OCI-LY1 (cell line): ENCODE measurements around the gene CREBRF.

Experiments
- H2AFZ ChIP-seq: fragments of 200-600 bp; sonication (generic), shearing (Covaris generic); 2 replicates; pipeline ENCODE4 v1.6.0; 2014; ENCODE audit warnings: antibody characterized with exemption, mild to moderate bottlenecking, low read length
- H3F3A ChIP-seq: fragments of 200-600 bp; sonication (generic), shearing (Covaris generic); 2 replicates; pipeline ENCODE4 v1.6.0; 2014; ENCODE audit warnings: mild to moderate bottlenecking, antibody characterized with exemption, low read length, moderate library complexity; ENCODE audit not compliant: insufficient read depth
- H3K27ac ChIP-seq: fragments of 200-600 bp; sonication (generic); 2 replicates; pipeline ENCODE4 v1.5.1; 2014; ENCODE audit warnings: low read length, mixed run types, mild to moderate bottlenecking, low read depth; ENCODE audit not compliant: poor library complexity, severe bottlenecking
- H3K27me3 ChIP-seq: fragments of 200-600 bp; sonication (generic); 2 replicates; pipeline ENCODE4 v1.6.0; 2014; ENCODE audit warnings: antibody characterized with exemption, mild to moderate bottlenecking, low read length, moderate library complexity; ENCODE audit not compliant: insufficient read depth
- H3K36me3 ChIP-seq: fragments of 200-600 bp; sonication (generic); 2 replicates; pipeline ENCODE4 v1.6.1; 2014; ENCODE audit warnings: mild to moderate bottlenecking, antibody characterized with exemption, low read length, moderate library complexity, mixed read lengths; ENCODE audit not compliant: insufficient read depth
- H3K4me1 ChIP-seq: fragments of 200-600 bp; sonication (generic); 2 replicates; pipeline ENCODE4 v1.5.1; 2014; ENCODE audit warnings: mild to moderate bottlenecking, low read length, moderate library complexity; ENCODE audit not compliant: insufficient read depth, severe bottlenecking
- H3K4me2 ChIP-seq: fragments of 200-600 bp; sonication (generic), shearing (Covaris generic); 2 replicates; pipeline ENCODE4 v1.6.1; 2014; ENCODE audit warnings: low read length
- H3K4me3 ChIP-seq: fragments of 200-600 bp; sonication (generic); 2 replicates; pipeline ENCODE4 v1.5.1; 2014; ENCODE audit warnings: low read length, low read depth, mild to moderate bottlenecking, mixed read lengths; ENCODE audit not compliant: poor library complexity, severe bottlenecking
- H3K79me2 ChIP-seq: fragments of 200-600 bp; shearing (Covaris generic); 2 replicates; pipeline ENCODE4 v1.6.1; 2016; ENCODE audit warnings: mixed run types, low read length, mixed read lengths; ENCODE audit not compliant: insufficient read depth
- H3K9ac ChIP-seq: fragments of 200-600 bp; sonication (generic), shearing (Covaris generic); 2 replicates; pipeline ENCODE4 v1.6.1; 2014; ENCODE audit warnings: mild to moderate bottlenecking, low read length, mixed read lengths
- H3K9me2 ChIP-seq: fragments of 200-600 bp; sonication (generic), shearing (Covaris generic); 2 replicates; pipeline ENCODE4 v1.6.1; 2014; ENCODE audit warnings: low read depth, mild to moderate bottlenecking, low read length, mixed read lengths
- H3K9me3 ChIP-seq: fragments of 200-600 bp; shearing (Covaris generic); 2 replicates; pipeline ENCODE4 v1.6.1; 2014; ENCODE audit warnings: low read length, mixed read lengths
- H4K20me1 ChIP-seq: fragments of 200-600 bp; sonication (generic), shearing (Covaris generic); 2 replicates; pipeline ENCODE4 v1.6.0; 2016; ENCODE audit warnings: mild to moderate bottlenecking, low read length; ENCODE audit not compliant: insufficient read depth
- CTCF ChIP-seq: fragments of 200-600 bp; sonication (generic), shearing (Covaris generic); IDR thresholded peaks from 2 replicates; pipeline ENCODE4 v1.5.1; 2017; ENCODE audit warnings: mild to moderate bottlenecking, antibody characterized with exemption, low read length, moderate library complexity, mixed read lengths
- EZH2 ChIP-seq: fragments of 200-600 bp; sonication (generic), shearing (Covaris generic); IDR thresholded peaks from 2 replicates; pipeline ENCODE4 v1.8.0; 2017; ENCODE audit warnings: borderline replicate concordance, mixed run types, mild to moderate bottlenecking, antibody characterized with exemption, low read length, moderate library complexity, mixed read lengths

Gene CREBRF

GRCh38 chr5:173032730-173033129, 23.4 kb upstream of the CREBRF start:
- Histone ChIP-seq H3K4me1 (peaks cover 42% of the 10 kb centered on the region), H3K9me2 (no peaks in the 10 kb centered on the region), H3K9me3 (no peaks in the 10 kb centered on the region), H3K36me3 (peaks cover 23% of the 10 kb centered on the region; the same call in 1 of the 2 replicates), H4K20me1 (no peaks in the 10 kb centered on the region), H3K27ac (no peak overlapping the region), H3K4me2 (no peak overlapping the region), H3K79me2 (peaks cover 5% of the 10 kb centered on the region; the same call in 1 of the 2 replicates), H2AFZ (no peak overlapping the region), H3K9ac (no peak overlapping the region), H3K4me3 (no peak overlapping the region), H3F3A (no peaks in the 10 kb centered on the region), H3K27me3 (no peaks in the 10 kb centered on the region)
- no peak for TF ChIP-seq EZH2
- TF ChIP-seq CTCF = no peak

GRCh38 chr5:173033923-173034322, 22.2 kb upstream of the CREBRF start:
- no peaks in the 10 kb centered on the region for H3K9me2 ChIP-seq
- no peak overlapping the region for H2AFZ ChIP-seq
- no peaks in the 10 kb centered on the region for H3K27me3 ChIP-seq
- H3K27ac ChIP-seq = peak overlapping the region; percentile 86
- H3K9me3 ChIP-seq = no peaks in the 10 kb centered on the region
- no peak for TF ChIP-seq EZH2
- H3K9ac ChIP-seq = no peak overlapping the region
- H4K20me1 ChIP-seq = no peaks in the 10 kb centered on the region
- peaks cover 18% of the 10 kb centered on the region; the same call in 1 of the 2 replicates for H3K36me3 ChIP-seq
- H3K4me2 ChIP-seq = peak overlapping the region; percentile 58
- no peaks in the 10 kb centered on the region for H3F3A ChIP-seq
- H3K4me1 ChIP-seq = peaks cover 37% of the 10 kb centered on the region
- no peak overlapping the region for H3K4me3 ChIP-seq
- H3K79me2 ChIP-seq = peaks cover 2% of the 10 kb centered on the region; the same call in 1 of the 2 replicates

- Histone ChIP-seq H4K20me1 (no peaks in the 10 kb centered on the region), H3K79me2 (no peaks in the 10 kb centered on the region), H3K4me3 (peak overlapping the region; percentile 18), H2AFZ (no peak overlapping the region), H3K36me3 (peaks cover 18% of the 10 kb centered on the region; the same call in 1 of the 2 replicates), H3K9me2 (no peaks in the 10 kb centered on the region), H3F3A (no peaks in the 10 kb centered on the region), H3K9ac (peak overlapping the region; percentile 17; the same call in 1 of the 2 replicates), H3K27me3 (no peaks in the 10 kb centered on the region), H3K9me3 (no peaks in the 10 kb centered on the region; the same call in 1 of the 2 replicates), H3K27ac (peak overlapping the region; percentile 86), H3K4me2 (peak overlapping the region; percentile 58), H3K4me1 (peaks cover 32% of the 10 kb centered on the region)
- TF ChIP-seq CTCF (no peak), EZH2 (no peak)
Measured at GRCh38 chr5:173035904-173036707, 20.0 kb upstream of the CREBRF start.
